NCI-H2196 treated with DMSO at 0.1 percent for 48 hours (cell line): Measurements from ENCODE around the gene RABEP2.
"Not testable (repeated sequence)": the region's sequence is repeated elsewhere in the genome, so short reads cannot be mapped to it uniquely, and the experiment has no call there.

Experiments
- DNase-seq: peaks from one replicate; lab custom pipeline; 2025; ENCODE audit not compliant: unreplicated experiment; lab: John Stamatoyannopoulos, UW

RABEP2 gene

GRCh38 chr16:28932339-28933141 lies 7.5 kb upstream of the RABEP2 start:
- no peak for DNase-seq

DNA sequence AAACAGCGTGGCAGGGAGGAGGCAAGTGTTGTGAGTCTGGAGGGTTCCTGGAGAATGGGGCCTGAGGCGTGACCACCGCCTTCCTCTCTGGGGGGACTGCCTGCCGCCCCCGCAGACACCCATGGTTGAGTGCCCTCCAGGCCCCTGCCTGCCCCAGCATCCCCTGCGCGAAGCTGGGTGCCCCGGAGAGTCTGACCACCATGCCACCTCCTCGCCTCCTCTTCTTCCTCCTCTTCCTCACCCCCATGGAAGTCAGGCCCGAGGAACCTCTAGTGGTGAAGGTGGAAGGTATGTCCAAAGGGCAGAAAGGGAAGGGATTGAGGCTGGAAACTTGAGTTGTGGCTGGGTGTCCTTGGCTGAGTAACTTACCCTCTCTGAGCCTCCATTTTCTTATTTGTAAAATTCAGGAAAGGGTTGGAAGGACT lies 6.8 kb upstream of the RABEP2 start, which contains the start of gene CD19:
Gene CD19 (plus strand): TSS at position 171 of the 425 bp plus-strand sequence. CDS start 30 bp downstream, at position 201.
- DNase-seq = no peak

DNA sequence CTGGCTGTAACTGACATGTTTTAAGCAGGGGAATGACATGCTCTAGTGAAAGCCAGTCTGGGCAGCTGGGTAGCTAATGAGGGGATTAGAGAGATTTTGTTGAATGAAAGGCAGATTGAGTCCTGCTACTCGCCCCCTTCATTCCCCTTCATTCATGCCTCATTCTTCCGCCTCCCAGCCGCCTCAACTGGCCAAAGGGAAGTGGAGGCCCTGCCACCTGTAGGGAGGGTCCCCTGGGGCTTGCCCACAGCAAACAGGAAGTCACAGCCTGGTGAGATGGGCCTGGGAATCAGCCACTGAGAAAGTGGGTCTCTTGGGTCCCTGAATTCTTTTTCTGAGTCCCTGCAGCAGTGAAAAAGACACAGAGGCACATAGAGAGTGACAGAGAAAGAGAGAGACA lies 5.6 kb upstream of the RABEP2 start:
- no peak for DNase-seq

GRCh38 chr16:28930203-28930602 lies 5.2 kb upstream of the RABEP2 start:
- DNase-seq = no peak

- DNase-seq = no peak
Observed at GRCh38 chr16:28927815-28928214, 2.8 kb upstream of the RABEP2 start.

DNA sequence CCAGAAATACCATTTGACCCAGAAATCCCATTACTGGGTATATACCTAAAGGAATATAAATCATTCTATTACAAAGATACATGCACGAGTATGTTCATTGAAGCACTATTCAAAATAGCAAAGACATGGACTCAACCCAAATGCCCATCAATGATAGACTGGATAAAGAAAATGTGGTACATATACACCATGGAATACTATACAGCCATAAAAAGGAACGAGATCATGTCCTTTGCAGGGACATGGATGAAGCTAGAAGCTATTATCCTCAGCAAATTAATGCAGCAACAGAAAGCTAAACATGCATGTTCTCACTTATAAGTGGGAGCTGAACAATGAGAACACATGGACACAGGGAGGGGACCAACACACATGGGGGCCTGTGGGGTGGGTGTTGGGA lies 1.2 kb upstream of the RABEP2 start:
- not testable (repeated sequence) for DNase-seq

- DNase-seq = peak; percentile 64
Observed at GRCh38 chr16:28925386-28926228, 569 bp upstream of the RABEP2 start.

GRCh38 chr16:28924399-28924761 lies 658 bp downstream of the RABEP2 start:
- no peak for DNase-seq

DNA sequence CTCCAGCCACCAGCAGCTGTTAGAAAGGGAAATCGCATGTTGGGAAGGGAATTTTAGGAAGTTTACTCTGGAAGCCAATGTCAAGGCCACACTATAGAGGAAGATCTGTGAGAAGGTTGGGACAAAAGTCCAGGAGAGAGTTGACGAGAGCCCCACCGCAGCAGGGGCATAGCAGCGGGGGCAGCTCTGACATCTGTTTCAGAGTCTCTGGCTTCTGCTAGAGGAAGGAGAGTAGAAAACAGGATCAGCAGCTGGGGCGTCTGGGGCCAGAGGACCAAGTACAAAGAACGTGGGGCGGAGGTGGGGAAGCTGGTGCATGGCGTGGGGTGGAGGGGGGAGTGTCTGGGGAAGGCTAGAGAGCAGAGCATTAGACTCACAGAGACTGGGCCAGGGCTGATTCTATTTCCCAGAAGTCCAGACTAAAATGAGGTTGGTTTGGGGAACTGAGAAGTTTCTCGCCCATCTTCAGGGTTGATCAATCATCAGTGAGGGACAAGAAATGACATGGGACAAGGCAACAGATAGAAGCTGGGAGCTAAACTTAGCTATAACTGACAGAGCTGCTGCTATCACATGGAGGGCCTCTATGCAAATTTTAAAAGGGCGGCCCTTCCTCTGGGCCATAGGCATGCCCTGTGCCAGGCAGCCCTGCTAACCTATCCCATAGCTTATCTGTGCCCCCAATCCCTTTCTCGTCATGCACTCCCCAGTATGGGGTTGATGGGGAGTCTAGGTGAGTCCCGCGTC lies 1.2 kb downstream of the RABEP2 start:
- DNase-seq = no peak

DNA sequence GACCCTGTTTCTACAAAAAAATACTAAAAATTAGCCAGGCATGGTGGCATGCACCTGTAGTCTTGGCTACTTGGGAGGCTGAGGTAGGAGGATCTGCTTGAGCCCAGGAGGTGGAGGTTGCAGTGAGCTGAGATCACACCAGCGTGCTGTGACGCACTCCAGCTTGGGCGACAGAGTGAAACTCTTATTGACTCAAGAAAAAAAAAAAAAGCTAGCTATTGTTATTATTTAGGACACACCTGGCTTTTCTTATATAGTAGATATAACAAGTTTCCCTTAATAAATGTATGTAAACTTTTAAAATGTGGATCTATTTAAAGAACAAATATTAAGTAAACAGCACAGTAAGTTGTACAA lies 1.8 kb downstream of the RABEP2 start:
- DNase-seq = no peak

- no peak for DNase-seq
Observed at GRCh38 chr16:28918698-28919097, 6.3 kb downstream of the RABEP2 start.

- no peak for DNase-seq
Observed at GRCh38 chr16:28917095-28917494, 7.9 kb downstream of the RABEP2 start.

GRCh38 chr16:28915181-28915580 lies 9.9 kb downstream of the RABEP2 start:
- DNase-seq = no peak

- no peak for DNase-seq
Observed at GRCh38 chr16:28913946-28914724, 10.9 kb downstream of the RABEP2 start.

DNA sequence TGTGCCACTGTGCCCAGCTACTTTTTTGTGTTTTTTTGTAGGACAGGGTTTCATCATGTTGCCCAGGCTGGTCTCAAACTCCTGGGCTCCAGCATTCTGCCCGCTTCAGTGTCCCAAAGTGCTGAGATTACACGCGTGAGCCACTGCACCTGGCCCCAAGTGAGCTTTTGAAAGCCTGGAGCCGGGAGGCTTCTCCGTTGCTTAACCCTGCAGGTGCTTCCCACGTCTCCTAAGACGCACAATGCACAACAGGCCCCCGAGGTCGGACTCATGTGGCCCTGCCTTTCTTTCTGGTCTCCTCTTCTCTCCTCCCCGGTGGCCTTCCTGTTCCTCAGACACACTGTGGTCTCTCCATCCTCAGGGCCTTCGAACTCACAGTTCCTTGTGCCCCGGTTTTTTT lies 12.5 kb downstream of the RABEP2 start:
- DNase-seq = no peak

GRCh38 chr16:28910086-28911031 lies 14.7 kb downstream of the RABEP2 start:
- DNase-seq = peak; percentile 75

DNA sequence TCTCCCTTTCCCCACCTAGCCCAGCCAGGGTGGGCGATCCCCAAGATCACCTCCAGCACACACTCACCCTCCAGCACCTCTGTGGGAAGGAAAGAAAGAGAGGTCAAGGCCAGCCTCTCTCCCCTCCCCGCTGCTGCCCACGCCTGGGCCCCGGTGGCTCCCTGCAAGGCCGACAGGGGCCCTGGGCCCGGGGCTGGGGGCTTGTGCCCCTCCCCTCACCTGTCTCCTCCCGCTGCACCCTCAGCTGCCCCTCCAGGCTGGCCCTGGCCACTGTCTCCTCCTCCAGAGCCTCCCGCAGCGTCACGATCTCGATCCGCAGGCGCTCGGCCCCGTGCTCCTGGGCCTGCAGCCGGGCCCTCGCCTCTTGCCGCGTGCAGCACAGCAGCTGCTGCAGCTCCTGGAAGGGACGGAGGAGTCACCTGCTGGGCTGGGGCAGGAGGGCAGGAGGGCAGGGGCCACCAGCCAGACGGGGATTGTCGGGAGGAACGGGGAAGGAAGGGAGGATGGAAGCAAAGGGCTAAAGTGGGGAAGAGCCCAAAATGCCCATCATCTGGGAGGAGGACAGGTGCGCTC lies 19.2 kb downstream of the RABEP2 start:
- no peak for DNase-seq

GRCh38 chr16:28905229-28905754 lies 19.7 kb downstream of the RABEP2 start:
- no peak for DNase-seq

DNA sequence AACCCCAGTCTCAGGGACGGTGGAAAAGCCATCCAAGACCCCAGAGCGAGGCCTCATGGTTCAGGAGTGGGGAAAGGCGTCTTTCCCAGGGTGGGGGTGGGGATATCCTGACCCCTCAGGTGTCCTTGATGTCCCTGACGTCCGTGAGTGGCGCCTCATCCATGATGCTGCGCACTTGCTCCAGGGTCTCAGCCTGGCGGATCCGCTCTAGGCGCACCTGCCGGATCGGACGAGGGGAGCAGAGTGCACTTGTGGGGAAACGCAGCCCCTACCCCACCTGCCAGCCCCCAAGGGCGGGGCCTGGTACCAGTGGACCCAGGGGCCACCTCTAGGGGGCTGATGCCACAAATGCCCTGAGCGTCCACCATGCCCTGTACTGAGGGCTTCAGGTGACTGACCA lies 20.2 kb downstream of the RABEP2 start:
- DNase-seq = no peak
